Measurements from ENCODE around the gene GXYLT1.
"Not testable (repeated sequence)": the region's sequence is repeated elsewhere in the genome, so short reads cannot be mapped to it uniquely, and the experiment has no call there.

GXYLT1 gene

GRCh38 chr12:42144408-42145196 is at the start of gene GXYLT1:
Gene GXYLT1, minus strand, starts transcription at chr12:42144874. Its CDS starts 228 bp downstream, at chr12:42144646.
- peak within 1 kb of the TSS; percentile 98 for H3K4me3 Mint-ChIP-seq
- H3K27me3 Mint-ChIP-seq, result no peaks in the 10 kb centered on the region
- peak within 1 kb of the TSS; percentile 83 for H3K27ac Mint-ChIP-seq
- peaks cover 40% of the 10 kb centered on the region for H3K4me1 Mint-ChIP-seq (ENCODE audit: low read depth)
- H3K36me3 Mint-ChIP-seq, result no peaks in the 10 kb centered on the region
- no peaks in the 10 kb centered on the region for H3K9me3 Mint-ChIP-seq (ENCODE audit: low read depth)

GRCh38 chr12:42192686-42193085 is 48.0 kb upstream of the GXYLT1 start:
- H3K27ac Mint-ChIP-seq, result no peak overlapping the region
- peaks cover 4% of the 10 kb centered on the region for H3K4me1 Mint-ChIP-seq (ENCODE audit: low read depth)
- H3K36me3 Mint-ChIP-seq, result peaks cover 15% of the 10 kb centered on the region
- no peaks in the 10 kb centered on the region for H3K27me3 Mint-ChIP-seq
- H3K9me3 Mint-ChIP-seq (ENCODE audit: low read depth), result no peaks in the 10 kb centered on the region
- no peak overlapping the region for H3K4me3 Mint-ChIP-seq

GRCh38 chr12:42192258-42192657 is 47.6 kb upstream of the GXYLT1 start:
- no peaks in the 10 kb centered on the region for H3K27me3 Mint-ChIP-seq
- H3K4me1 Mint-ChIP-seq (ENCODE audit: low read depth), result peaks cover 4% of the 10 kb centered on the region
- H3K27ac Mint-ChIP-seq, result no peak overlapping the region
- H3K9me3 Mint-ChIP-seq (ENCODE audit: low read depth), result no peaks in the 10 kb centered on the region
- no peak overlapping the region for H3K4me3 Mint-ChIP-seq
- H3K36me3 Mint-ChIP-seq, result peaks cover 13% of the 10 kb centered on the region

- H3K4me1 Mint-ChIP-seq (ENCODE audit: low read depth), result peaks cover 4% of the 10 kb centered on the region
- H3K4me3 Mint-ChIP-seq, result no peak overlapping the region
- H3K36me3 Mint-ChIP-seq, result peaks cover 8% of the 10 kb centered on the region
- H3K27ac Mint-ChIP-seq, result no peak overlapping the region
- no peaks in the 10 kb centered on the region for H3K9me3 Mint-ChIP-seq (ENCODE audit: low read depth)
- no peaks in the 10 kb centered on the region for H3K27me3 Mint-ChIP-seq
Observed at GRCh38 chr12:42190376-42190775, 45.7 kb upstream of the GXYLT1 start.

GRCh38 chr12:42188275-42188674 is 43.6 kb upstream of the GXYLT1 start:
- H3K36me3 Mint-ChIP-seq; H3K9me3 Mint-ChIP-seq (ENCODE audit: low read depth); H3K4me3 Mint-ChIP-seq; H3K27me3 Mint-ChIP-seq; H3K27ac Mint-ChIP-seq: not testable (repeated sequence)
- peaks cover 11% of the 10 kb centered on the region for H3K4me1 Mint-ChIP-seq (ENCODE audit: low read depth)

- Mint-ChIP-seq H3K36me3 (peaks cover 7% of the 10 kb centered on the region), H3K4me3 (no peak overlapping the region), H3K9me3 (ENCODE audit: low read depth) (no peaks in the 10 kb centered on the region), H3K27ac (no peak overlapping the region), H3K4me1 (ENCODE audit: low read depth) (peaks cover 16% of the 10 kb centered on the region), H3K27me3 (no peaks in the 10 kb centered on the region)
Observed at GRCh38 chr12:42187799-42188198, 43.1 kb upstream of the GXYLT1 start.

- no peak overlapping the region for H3K4me3 Mint-ChIP-seq
Observed at GRCh38 chr12:42186793-42187192, 42.1 kb upstream of the GXYLT1 start.

GRCh38 chr12:42182394-42182793 is 37.7 kb upstream of the GXYLT1 start:
- H3K4me1 Mint-ChIP-seq (ENCODE audit: low read depth), result peaks cover 23% of the 10 kb centered on the region
- no peak overlapping the region for H3K4me3 Mint-ChIP-seq
- H3K36me3 Mint-ChIP-seq, result peaks cover 14% of the 10 kb centered on the region
- H3K27me3 Mint-ChIP-seq, result no peaks in the 10 kb centered on the region
- no peak overlapping the region for H3K27ac Mint-ChIP-seq
- no peaks in the 10 kb centered on the region for H3K9me3 Mint-ChIP-seq (ENCODE audit: low read depth)

More at GRCh38 chr12:42186793-42187192, 42.1 kb upstream of the GXYLT1 start:
- Mint-ChIP-seq H3K36me3 (peaks cover 9% of the 10 kb centered on the region), H3K9me3 (ENCODE audit: low read depth) (no peaks in the 10 kb centered on the region), H3K27me3 (no peaks in the 10 kb centered on the region), H3K4me1 (ENCODE audit: low read depth) (peaks cover 24% of the 10 kb centered on the region), H3K27ac (no peak overlapping the region)

GRCh38 chr12:42180990-42181596 is 36.4 kb upstream of the GXYLT1 start:
- no peak overlapping the region for H3K4me3 Mint-ChIP-seq
- H3K4me1 Mint-ChIP-seq (ENCODE audit: low read depth), result peaks cover 25% of the 10 kb centered on the region
- H3K9me3 Mint-ChIP-seq (ENCODE audit: low read depth), result no peaks in the 10 kb centered on the region
- H3K27ac Mint-ChIP-seq, result peak overlapping the region; percentile 3
- H3K27me3 Mint-ChIP-seq, result no peaks in the 10 kb centered on the region
- H3K36me3 Mint-ChIP-seq, result peaks cover 22% of the 10 kb centered on the region

- peaks cover 29% of the 10 kb centered on the region for H3K36me3 Mint-ChIP-seq
- no peaks in the 10 kb centered on the region for H3K9me3 Mint-ChIP-seq (ENCODE audit: low read depth)
- peaks cover 33% of the 10 kb centered on the region for H3K4me1 Mint-ChIP-seq (ENCODE audit: low read depth)
- H3K4me3 Mint-ChIP-seq, result no peak overlapping the region
- no peaks in the 10 kb centered on the region for H3K27me3 Mint-ChIP-seq
- H3K27ac Mint-ChIP-seq, result no peak overlapping the region
Observed at GRCh38 chr12:42178101-42178500, 33.4 kb upstream of the GXYLT1 start.

- Mint-ChIP-seq H3K4me1 (ENCODE audit: low read depth) (peaks cover 21% of the 10 kb centered on the region), H3K36me3 (peaks cover 26% of the 10 kb centered on the region), H3K27me3 (no peaks in the 10 kb centered on the region), H3K4me3 (no peak overlapping the region), H3K9me3 (ENCODE audit: low read depth) (no peaks in the 10 kb centered on the region), H3K27ac (peak overlapping the region; percentile 3)
Observed at GRCh38 chr12:42174978-42175377, 30.3 kb upstream of the GXYLT1 start.

- no peak overlapping the region for H3K27ac Mint-ChIP-seq
Observed at GRCh38 chr12:42173961-42174521, 29.4 kb upstream of the GXYLT1 start.

GRCh38 chr12:42172441-42173210 is 28.0 kb upstream of the GXYLT1 start:
- no peak overlapping the region for H3K27ac Mint-ChIP-seq
- peaks cover 24% of the 10 kb centered on the region for H3K36me3 Mint-ChIP-seq
- no peaks in the 10 kb centered on the region for H3K9me3 Mint-ChIP-seq (ENCODE audit: low read depth)
- no peaks in the 10 kb centered on the region for H3K27me3 Mint-ChIP-seq
- peaks cover 21% of the 10 kb centered on the region for H3K4me1 Mint-ChIP-seq (ENCODE audit: low read depth)
- no peak overlapping the region for H3K4me3 Mint-ChIP-seq

More at GRCh38 chr12:42173961-42174521, 29.4 kb upstream of the GXYLT1 start:
- Mint-ChIP-seq H3K9me3 (ENCODE audit: low read depth) (no peaks in the 10 kb centered on the region), H3K4me3 (no peak overlapping the region), H3K36me3 (peaks cover 26% of the 10 kb centered on the region), H3K4me1 (ENCODE audit: low read depth) (peaks cover 21% of the 10 kb centered on the region), H3K27me3 (no peaks in the 10 kb centered on the region)

- no peak overlapping the region for H3K4me3 Mint-ChIP-seq
- H3K36me3 Mint-ChIP-seq, result peaks cover 11% of the 10 kb centered on the region
- H3K27me3 Mint-ChIP-seq, result no peaks in the 10 kb centered on the region
- no peaks in the 10 kb centered on the region for H3K9me3 Mint-ChIP-seq (ENCODE audit: low read depth)
- H3K4me1 Mint-ChIP-seq (ENCODE audit: low read depth), result peaks cover 21% of the 10 kb centered on the region
- no peak overlapping the region for H3K27ac Mint-ChIP-seq
Observed at GRCh38 chr12:42167711-42168110, 23.0 kb upstream of the GXYLT1 start.

GRCh38 chr12:42166501-42166900 is 21.8 kb upstream of the GXYLT1 start:
- H3K4me3 Mint-ChIP-seq, result no peak overlapping the region
- H3K9me3 Mint-ChIP-seq (ENCODE audit: low read depth), result no peaks in the 10 kb centered on the region
- H3K4me1 Mint-ChIP-seq (ENCODE audit: low read depth), result peaks cover 27% of the 10 kb centered on the region
- no peaks in the 10 kb centered on the region for H3K27me3 Mint-ChIP-seq
- H3K36me3 Mint-ChIP-seq, result peaks cover 11% of the 10 kb centered on the region
- peak overlapping the region; percentile 50 for H3K27ac Mint-ChIP-seq

All from activated naive CD8-positive, alpha-beta T cell (primary cell).